Measurements from ENCODE around the gene PTPRT.

- TF ChIP-seq ZNF384 (IDR thresholded peaks at IDR 0.05) (no peak), NFRKB (IDR thresholded peaks at IDR 0.05) (no peak), FOXA1 (IDR thresholded peaks at IDR 0.05) (no peak), FOXM1 (IDR thresholded peaks at IDR 0.05; ENCODE audit: borderline replicate concordance) (no peak), TARDBP (IDR thresholded peaks at IDR 0.05) (no peak), PKNOX1 (IDR thresholded peaks at IDR 0.05) (no peak), SP1 (IDR thresholded peaks at IDR 0.05) (no peak), CTBP1 (IDR thresholded peaks at IDR 0.05; ENCODE audit: borderline replicate concordance) (no peak)
Observed at GRCh38 chr20:42024653-42025052, 1165.1 kb downstream of the PTPRT start.
